ENCODE data around the gene LAMC2.

GRCh38 chr1:183198463-183198862, 12.4 kb downstream of the LAMC2 start:
- TF ChIP-seq, protein P1, sequence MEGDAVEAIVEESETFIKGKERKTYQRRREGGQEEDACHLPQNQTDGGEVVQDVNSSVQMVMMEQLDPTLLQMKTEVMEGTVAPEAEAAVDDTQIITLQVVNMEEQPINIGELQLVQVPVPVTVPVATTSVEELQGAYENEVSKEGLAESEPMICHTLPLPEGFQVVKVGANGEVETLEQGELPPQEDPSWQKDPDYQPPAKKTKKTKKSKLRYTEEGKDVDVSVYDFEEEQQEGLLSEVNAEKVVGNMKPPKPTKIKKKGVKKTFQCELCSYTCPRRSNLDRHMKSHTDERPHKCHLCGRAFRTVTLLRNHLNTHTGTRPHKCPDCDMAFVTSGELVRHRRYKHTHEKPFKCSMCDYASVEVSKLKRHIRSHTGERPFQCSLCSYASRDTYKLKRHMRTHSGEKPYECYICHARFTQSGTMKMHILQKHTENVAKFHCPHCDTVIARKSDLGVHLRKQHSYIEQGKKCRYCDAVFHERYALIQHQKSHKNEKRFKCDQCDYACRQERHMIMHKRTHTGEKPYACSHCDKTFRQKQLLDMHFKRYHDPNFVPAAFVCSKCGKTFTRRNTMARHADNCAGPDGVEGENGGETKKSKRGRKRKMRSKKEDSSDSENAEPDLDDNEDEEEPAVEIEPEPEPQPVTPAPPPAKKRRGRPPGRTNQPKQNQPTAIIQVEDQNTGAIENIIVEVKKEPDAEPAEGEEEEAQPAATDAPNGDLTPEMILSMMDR (IDR thresholded peaks at IDR 0.05) = no peak
- peak in 2 of 4 donors; percentile 74 to 93 for TF ChIP-seq EP300 (IDR thresholded peaks at IDR 0.05)
- no peak for TF ChIP-seq POLR2A (IDR thresholded peaks at IDR 0.05)
